ENCODE data around the gene HOXC11.

GRCh38 chr12:53987787-53988230, 14.9 kb downstream of the HOXC11 start:
- no peak for TF ChIP-seq POLR2A (IDR thresholded peaks at IDR 0.05; ENCODE audit: low read depth, low read length)
- no peak for TF ChIP-seq TAF1 (IDR thresholded peaks at IDR 0.05; ENCODE audit: low read depth, low read length)
